Pancreas (tissue), 10 donors: Measurements from ENCODE around the gene VLDLR. TPM values are rescaled to one million over a fixed set of nuclear protein-coding genes. Genes with fewer than 3 reads are reported as not detected.
"Not testable (repeated sequence)": the region's sequence is repeated elsewhere in the genome, so short reads cannot be mapped to it uniquely, and the experiment has no call there.

Experiments
- ATAC-seq, 4 donors: fragments of 200-7000 bp; cut with Tn5 transposase; one replicate each; pipeline versions ENCODE4 v1.8.0 to v1.9.1; 2020; ENCODE audit warnings: mild to moderate bottlenecking in 4 of 4, moderate library complexity in 4 of 4
- DNase-seq, 6 donors: peaks; one replicate each; pipeline ENCODE4 v3.0.0-alpha.2; 2020
- FAIRE-seq: peaks from 2 replicates; lab custom pipeline; 2012; peaks lifted over from hg19 to GRCh38; lab: Jason Lieb, UNC
- H3K27ac ChIP-seq, 4 donors: fragments of 200-600 bp; sonication (generic); 1 replicate in 3 of 4; 2 replicates in 1 of 4; pipeline versions ENCODE4 v1.5.0 to v1.8.0; 2020
- H3K27me3 ChIP-seq, 4 donors: fragments of 200-600 bp; one replicate each; pipeline ENCODE4 v1.8.0; 2021
- H3K36me3 ChIP-seq, 3 donors: fragments of 200-600 bp; sonication (generic) in 1 of 3; one replicate each; pipeline versions ENCODE4 v1.5.0 to v1.8.0; 2020 to 2021
- H3K4me1 ChIP-seq, 3 donors: fragments of 200-600 bp; one replicate each; pipeline ENCODE4 v1.8.0; 2021
- H3K4me3 ChIP-seq, 4 donors: fragments of 200-600 bp; sonication (generic) in 2 of 4; one replicate each; pipeline versions ENCODE4 v1.5.0 to v1.8.0; 2020 to 2021
- H3K9me3 ChIP-seq, 4 donors: fragments of 200-600 bp; one replicate each; pipeline ENCODE4 v1.8.0; 2021
- WGBS, 2 donors: extraction: QIAGEN DNeasy Blood & Tissue Kit; methylation state at CpG; one replicate each; pipeline ENCODE4 v1.1.7; 2013; 5-methylcytosine and 5-hydroxymethylcytosine counted together
- intact Hi-C, 3 donors: fragments of 100-400 bp; cut with DNase I; formaldehyde crosslinking; loops; one replicate each; pipeline versions ENCODE4 v1.11.1 to v1.14.2; 2022
- polyA plus RNA-seq, 2 donors: library from polyadenylated mRNA; stranded (reverse); fragments of 200-250 nt; gene quantifications; one replicate each; pipeline ENCODE4 v1.2.3, GENCODE V29; 2013
- total RNA-seq, 6 donors: library from RNA; stranded (reverse); fragmentation: NEBNext Ultra II Directional in 4 of 6; extraction: Animal tissue kit (Norgen Biotek cat#: 25700) in 4 of 6; gene quantifications; one replicate each; pipeline versions ENCODE4 v1.2.1 to v1.2.4, GENCODE V29; 2021 to 2023
- TF ChIP-seq, protein P1 (sequence below), 4 donors: fragments of 200-600 bp; sonication (generic) in 3 of 4; IDR thresholded peaks; one replicate each; pipeline versions ENCODE4 v1.5.0 to v1.8.0; 2021; ENCODE audit warnings: antibody characterized with exemption in 4 of 4
- donor health status: healthy with polysubstance abuse.
- donor health status: DM: no; HTN: no; CAD: no; lungs with moderate emphysema.
- donor health status: DM: no; HTN: no; CAD: no.
- donor health status: control.
- donor health status: control.
- donor health status: Bipolar disorder and iron deficiency.
- donor health status: DM: yes; HTN: yes; CAD: no.
- donor health status: DM: no; HTN: no; CAD: no.
- donor health status: DM: no; HTN: no; CAD: no.
- donor health status: DM: yes; HTN: yes; CAD: no.

VLDLR gene
- total and polyA plus RNA-seq, 8 donors, result 7.4 to 34.8 (median 24.0) TPM

DNA sequence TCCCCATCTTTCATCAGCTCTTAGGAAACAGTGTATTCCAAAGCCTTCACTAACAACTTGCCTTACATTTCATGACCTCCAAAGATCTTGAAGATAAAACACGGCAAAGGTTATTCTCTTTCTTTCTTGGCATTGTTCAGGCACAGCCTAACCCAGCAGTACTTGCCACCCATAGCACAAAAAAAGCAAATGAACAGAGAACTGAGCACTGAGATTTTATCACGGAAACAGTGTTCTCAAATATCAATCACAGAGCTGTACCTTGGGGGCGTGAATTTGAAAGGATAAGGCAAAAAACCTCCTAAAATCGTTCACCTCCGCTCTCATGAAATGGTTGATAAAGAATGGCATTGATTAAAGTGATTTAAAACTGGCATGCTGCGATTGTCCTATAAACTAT, 78.8 kb downstream of the VLDLR start:
- WGBS, 2 donors, result 72 to 78% methylated on average over 6 of the region's 6 CpGs
- TF ChIP-seq, protein P1, sequence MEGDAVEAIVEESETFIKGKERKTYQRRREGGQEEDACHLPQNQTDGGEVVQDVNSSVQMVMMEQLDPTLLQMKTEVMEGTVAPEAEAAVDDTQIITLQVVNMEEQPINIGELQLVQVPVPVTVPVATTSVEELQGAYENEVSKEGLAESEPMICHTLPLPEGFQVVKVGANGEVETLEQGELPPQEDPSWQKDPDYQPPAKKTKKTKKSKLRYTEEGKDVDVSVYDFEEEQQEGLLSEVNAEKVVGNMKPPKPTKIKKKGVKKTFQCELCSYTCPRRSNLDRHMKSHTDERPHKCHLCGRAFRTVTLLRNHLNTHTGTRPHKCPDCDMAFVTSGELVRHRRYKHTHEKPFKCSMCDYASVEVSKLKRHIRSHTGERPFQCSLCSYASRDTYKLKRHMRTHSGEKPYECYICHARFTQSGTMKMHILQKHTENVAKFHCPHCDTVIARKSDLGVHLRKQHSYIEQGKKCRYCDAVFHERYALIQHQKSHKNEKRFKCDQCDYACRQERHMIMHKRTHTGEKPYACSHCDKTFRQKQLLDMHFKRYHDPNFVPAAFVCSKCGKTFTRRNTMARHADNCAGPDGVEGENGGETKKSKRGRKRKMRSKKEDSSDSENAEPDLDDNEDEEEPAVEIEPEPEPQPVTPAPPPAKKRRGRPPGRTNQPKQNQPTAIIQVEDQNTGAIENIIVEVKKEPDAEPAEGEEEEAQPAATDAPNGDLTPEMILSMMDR (IDR thresholded peaks at IDR 0.05), result no peak
- H3K36me3 ChIP-seq, result no peaks in the 10 kb centered on the region
- ATAC-seq (no peak), FAIRE-seq (no peak), DNase-seq (no peak)
- H3K9me3 ChIP-seq, result no peaks in the 10 kb centered on the region
- no peak overlapping the region for H3K4me3 ChIP-seq
- H3K27me3 ChIP-seq, result no peaks in the 10 kb centered on the region
- no peak overlapping the region for H3K27ac ChIP-seq
- H3K4me1 ChIP-seq, result no peaks in the 10 kb centered on the region
- intact Hi-C loops, result no loop called here

DNA sequence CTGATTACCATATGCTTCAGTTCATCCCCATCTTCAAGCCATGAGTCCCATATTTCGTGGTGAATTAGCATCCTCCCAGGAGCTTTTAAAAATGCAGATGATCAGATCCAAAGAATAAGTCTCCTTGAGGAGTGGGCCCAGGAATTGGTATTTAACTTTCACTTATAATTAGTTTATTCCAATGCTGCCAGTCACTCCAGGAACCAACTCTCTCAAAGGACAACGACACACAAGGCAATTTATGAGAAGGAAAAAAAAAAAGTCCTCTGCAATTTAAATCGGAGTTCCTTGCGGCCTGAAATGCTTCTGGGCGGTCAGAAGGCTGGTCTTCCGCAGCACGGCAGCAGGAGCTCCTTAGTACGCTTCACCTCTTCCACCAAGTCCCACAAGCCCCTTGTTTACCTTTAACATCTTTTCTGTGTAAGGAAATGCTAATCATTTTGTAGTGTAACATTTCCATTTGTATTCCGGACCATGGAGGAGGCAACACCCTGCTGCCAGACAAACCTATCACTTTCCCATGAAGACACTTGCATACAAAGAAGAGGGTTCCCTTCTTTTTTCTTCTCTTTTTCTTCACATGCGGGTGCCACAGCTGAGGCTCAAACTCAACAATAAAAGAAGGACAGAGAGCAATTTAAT, 79.4 kb downstream of the VLDLR start:
- TF ChIP-seq, protein P1 (IDR thresholded peaks at IDR 0.05), result no peak
- H3K9me3 ChIP-seq, result no peaks in the 10 kb centered on the region
- H3K4me1 ChIP-seq, result no peaks in the 10 kb centered on the region
- ATAC-seq (no peak), FAIRE-seq (no peak), DNase-seq (no peak)
- intact Hi-C loops, result no loop called here
- no peaks in the 10 kb centered on the region for H3K27me3 ChIP-seq
- 88 to 92% methylated on average over 10 of the region's 10 CpGs for WGBS, 2 donors
- no peaks in the 10 kb centered on the region for H3K36me3 ChIP-seq
- H3K4me3 ChIP-seq, result no peak overlapping the region
- no peak overlapping the region for H3K27ac ChIP-seq

DNA sequence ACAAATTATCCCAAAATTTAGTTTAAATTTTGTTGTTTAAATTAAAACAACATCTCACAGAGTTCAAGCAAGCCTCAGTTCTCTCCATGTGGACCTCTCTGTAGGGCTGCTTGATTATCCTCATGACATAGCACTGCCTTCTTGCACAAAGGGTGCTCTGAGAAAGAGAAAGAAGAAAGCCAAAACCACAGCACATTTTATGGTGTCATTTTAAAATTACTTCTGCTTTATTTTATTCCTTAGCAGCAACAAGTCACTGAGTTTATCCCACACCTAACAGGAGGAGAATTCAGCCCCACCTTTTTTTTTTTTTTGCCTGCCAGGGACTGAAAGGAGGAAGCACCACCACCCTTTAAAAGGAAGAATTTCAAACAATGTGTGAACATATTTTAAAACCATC, 82.9 kb downstream of the VLDLR start:
- intact Hi-C loops, result no loop called here
- no peak for DNase-seq
- Histone ChIP-seq H3K4me3 (no peak overlapping the region), H3K9me3 (no peaks in the 10 kb centered on the region), H3K27ac (no peak overlapping the region), H3K36me3 (no peaks in the 10 kb centered on the region), H3K27me3 (no peaks in the 10 kb centered on the region), H3K4me1 (no peaks in the 10 kb centered on the region)
- FAIRE-seq, result no peak
- TF ChIP-seq, protein P1 (IDR thresholded peaks at IDR 0.05), result no peak
- no peak for ATAC-seq

DNA sequence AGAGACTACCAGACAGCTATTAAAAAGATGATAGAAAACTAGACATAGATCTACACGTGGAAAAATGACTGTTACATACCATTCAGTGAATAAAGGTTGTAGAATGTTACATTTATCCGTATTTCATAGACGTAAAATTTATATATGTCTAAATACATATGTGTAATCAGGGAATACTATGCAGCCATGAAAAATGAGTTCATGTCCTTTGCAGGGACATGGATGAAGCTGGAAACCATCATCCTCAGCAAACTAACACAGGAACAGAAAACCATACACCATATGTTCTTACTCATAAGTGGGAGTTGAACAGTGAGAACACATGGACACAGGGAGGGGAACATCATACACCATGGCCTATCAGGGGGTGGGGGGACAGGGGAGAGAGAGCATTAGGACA, 85.7 kb downstream of the VLDLR start:
- DNase-seq, intact Hi-C loops, H3K4me1 ChIP-seq, FAIRE-seq, H3K27me3 ChIP-seq, H3K4me3 ChIP-seq, H3K27ac ChIP-seq, H3K9me3 ChIP-seq, H3K36me3 ChIP-seq, ATAC-seq: not testable (repeated sequence)
- WGBS, 2 donors, result 89 to 92% methylated on average over 3 of the region's 3 CpGs

Other genes with a start within 250 kb of the VLDLR start
- not detected for gene KCNV2, start 95.7 kb downstream of the VLDLR start, total RNA-seq
- not detected for gene KCNV2, start 95.7 kb downstream of the VLDLR start, polyA plus RNA-seq
- 10 to 100 TPM; 12.2 to 22.7 (median 19.2) TPM for gene PUM3, start 222.3 kb downstream of the VLDLR start, total RNA-seq
- gene PUM3, start 222.3 kb downstream of the VLDLR start, polyA plus RNA-seq, result 10 to 100 TPM; 19.2 to 34.4 TPM